Measurements from ENCODE around the gene PAWR.

DNA sequence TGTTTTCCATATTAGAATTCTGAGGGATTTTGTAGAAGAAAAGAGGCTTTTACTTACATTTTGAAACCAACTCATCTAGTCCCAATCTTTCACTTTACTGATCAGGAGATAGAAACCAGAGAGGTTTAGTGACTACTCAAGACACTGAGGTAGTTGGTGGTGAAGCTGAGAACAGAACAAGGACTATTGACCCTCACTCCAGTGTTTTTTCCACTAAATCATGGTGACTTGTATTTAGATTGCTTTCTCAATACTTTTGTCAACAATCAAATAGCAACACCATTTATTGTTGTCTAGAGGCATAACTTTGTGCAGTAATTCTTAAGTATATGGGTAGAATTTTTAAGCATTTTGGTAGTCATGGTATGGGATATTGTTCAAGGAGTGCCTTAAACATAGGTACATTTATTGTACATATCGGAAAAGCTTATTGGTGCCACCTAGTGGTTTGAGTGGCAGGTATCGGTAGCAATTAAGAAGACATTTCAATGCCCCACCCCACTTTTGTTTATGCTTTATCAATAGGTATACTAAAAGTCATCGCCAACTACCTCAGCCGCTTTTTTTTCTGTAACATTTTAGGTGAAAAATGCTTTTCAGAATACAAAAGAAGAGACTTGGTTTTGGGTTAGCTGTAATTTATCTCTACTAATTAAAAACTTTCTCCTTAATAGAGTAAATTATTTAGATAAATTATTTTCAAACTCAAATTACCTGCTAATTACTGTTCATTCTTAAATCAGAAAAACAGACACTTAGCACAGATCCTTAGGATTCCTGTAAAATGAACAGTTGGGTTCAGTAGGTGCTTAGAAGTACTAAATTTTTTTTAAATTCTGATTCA, 47.3 kb upstream of the PAWR start:
- TF ChIP-seq, protein P1, sequence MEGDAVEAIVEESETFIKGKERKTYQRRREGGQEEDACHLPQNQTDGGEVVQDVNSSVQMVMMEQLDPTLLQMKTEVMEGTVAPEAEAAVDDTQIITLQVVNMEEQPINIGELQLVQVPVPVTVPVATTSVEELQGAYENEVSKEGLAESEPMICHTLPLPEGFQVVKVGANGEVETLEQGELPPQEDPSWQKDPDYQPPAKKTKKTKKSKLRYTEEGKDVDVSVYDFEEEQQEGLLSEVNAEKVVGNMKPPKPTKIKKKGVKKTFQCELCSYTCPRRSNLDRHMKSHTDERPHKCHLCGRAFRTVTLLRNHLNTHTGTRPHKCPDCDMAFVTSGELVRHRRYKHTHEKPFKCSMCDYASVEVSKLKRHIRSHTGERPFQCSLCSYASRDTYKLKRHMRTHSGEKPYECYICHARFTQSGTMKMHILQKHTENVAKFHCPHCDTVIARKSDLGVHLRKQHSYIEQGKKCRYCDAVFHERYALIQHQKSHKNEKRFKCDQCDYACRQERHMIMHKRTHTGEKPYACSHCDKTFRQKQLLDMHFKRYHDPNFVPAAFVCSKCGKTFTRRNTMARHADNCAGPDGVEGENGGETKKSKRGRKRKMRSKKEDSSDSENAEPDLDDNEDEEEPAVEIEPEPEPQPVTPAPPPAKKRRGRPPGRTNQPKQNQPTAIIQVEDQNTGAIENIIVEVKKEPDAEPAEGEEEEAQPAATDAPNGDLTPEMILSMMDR (optimal IDR thresholded peaks at IDR 0.05 in 1 of 3, IDR thresholded peaks at IDR 0.05 in 1 of 3, conservative IDR thresholded peaks at IDR 0.05 in 1 of 3; ENCODE audit: extremely low read depth in 1 of 3, insufficient read depth in 2 of 3, low read length in 3 of 3): peak; percentile 44 to 67 (median 52)
- TF ChIP-seq EZH2 (IDR thresholded peaks at IDR 0.05; ENCODE audit: low read length): no peak
